Right hindlimb (tissue), 1 donor: ENCODE measurements around the gene CNNM1.

ENCODE experiments used
- DNase-seq: peaks from one replicate; pipeline ENCODE4 v3.0.0-alpha.2; 2018

The CNNM1 gene

GRCh38 chr10:99375426-99375825, 46.3 kb downstream of the CNNM1 start:
- no peak for DNase-seq

GRCh38 chr10:99382176-99382575, 53.0 kb downstream of the CNNM1 start:
- no peak for DNase-seq

GRCh38 chr10:99387071-99387470, 57.9 kb downstream of the CNNM1 start:
- no peak for DNase-seq

GRCh38 chr10:99387541-99387940, 58.4 kb downstream of the CNNM1 start:
- DNase-seq = no peak

- no peak for DNase-seq
These were observed 60.7 kb downstream of the CNNM1 start for GRCh38 chr10:99389729-99390480.

GRCh38 chr10:99391346-99391745, 62.2 kb downstream of the CNNM1 start:
- no peak for DNase-seq

GRCh38 chr10:99393036-99393435, 63.9 kb downstream of the CNNM1 start:
- DNase-seq = no peak

GRCh38 chr10:99393683-99394082, 64.5 kb downstream of the CNNM1 start:
- no peak for DNase-seq

- no peak for DNase-seq
These were observed 65.1 kb downstream of the CNNM1 start for GRCh38 chr10:99394256-99394655.

GRCh38 chr10:99394761-99395386, 65.7 kb downstream of the CNNM1 start:
- DNase-seq = no peak

- no peak for DNase-seq
These were observed 66.7 kb downstream of the CNNM1 start for GRCh38 chr10:99395750-99396445.

GRCh38 chr10:99396471-99396870, 67.3 kb downstream of the CNNM1 start:
- DNase-seq = no peak

- no peak for DNase-seq
These were observed 70.5 kb downstream of the CNNM1 start for GRCh38 chr10:99399664-99400063.

- no peak for DNase-seq
These were observed 74.5 kb downstream of the CNNM1 start for GRCh38 chr10:99403674-99404073.

- DNase-seq = no peak
These were observed 77.0 kb downstream of the CNNM1 start for GRCh38 chr10:99406149-99406548.

- DNase-seq = no peak
These were observed 81.0 kb downstream of the CNNM1 start for GRCh38 chr10:99410146-99410545.

GRCh38 chr10:99410876-99411275, 81.7 kb downstream of the CNNM1 start:
- no peak for DNase-seq

GRCh38 chr10:99411546-99411945, 82.4 kb downstream of the CNNM1 start:
- no peak for DNase-seq

- no peak for DNase-seq
These were observed 82.9 kb downstream of the CNNM1 start for GRCh38 chr10:99412099-99412498.

GRCh38 chr10:99418910-99419624, 89.9 kb downstream of the CNNM1 start:
- no peak for DNase-seq

GRCh38 chr10:99419688-99420087, 90.5 kb downstream of the CNNM1 start:
- DNase-seq = no peak

GRCh38 chr10:99421233-99421739, 92.1 kb downstream of the CNNM1 start:
- no peak for DNase-seq

GRCh38 chr10:99422529-99423096, 93.5 kb downstream of the CNNM1 start:
- DNase-seq = no peak
